Measurements from ENCODE around the gene CD109. TPM values are rescaled to one million over a fixed set of nuclear protein-coding genes. Genes with fewer than 3 reads are reported as not detected.

Gene CD109
- total RNA-seq, 1 donor from 2014 or later: 3.8 TPM

DNA sequence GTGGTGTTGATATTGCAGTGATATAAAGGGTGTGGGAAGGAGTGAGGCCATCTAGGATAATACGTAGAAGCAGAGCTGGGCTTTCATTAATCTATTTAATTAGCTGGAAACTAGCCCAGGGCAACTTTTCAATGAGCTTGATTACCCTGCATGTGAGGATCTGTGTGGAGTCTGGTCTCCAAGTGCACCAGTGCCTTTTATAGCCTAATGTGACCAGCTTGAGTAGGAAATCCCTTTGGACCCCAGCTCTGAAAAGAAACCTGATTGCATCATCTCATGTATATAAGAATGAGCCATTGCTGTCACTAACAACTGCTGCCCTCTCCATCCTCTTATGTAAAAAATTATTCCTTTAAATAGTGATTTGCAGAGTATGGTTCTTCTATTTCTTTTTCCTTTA is 72.6 kb downstream of the CD109 start:
- Mint-ChIP-seq H3K36me3 (no peaks in the 10 kb centered on the region), H3K4me1 (peaks cover 18% of the 10 kb centered on the region), H3K27me3 (ENCODE audit: low read depth) (no peaks in the 10 kb centered on the region), H3K4me3 (no peak overlapping the region), H3K9me3 (peaks cover 2% of the 10 kb centered on the region), H3K27ac (peak overlapping the region; percentile 26)
- no peak for DNase-seq (ENCODE audit: low spot score in 2 of 2, unreplicated experiment in 2 of 2)
- TF ChIP-seq, protein P1, sequence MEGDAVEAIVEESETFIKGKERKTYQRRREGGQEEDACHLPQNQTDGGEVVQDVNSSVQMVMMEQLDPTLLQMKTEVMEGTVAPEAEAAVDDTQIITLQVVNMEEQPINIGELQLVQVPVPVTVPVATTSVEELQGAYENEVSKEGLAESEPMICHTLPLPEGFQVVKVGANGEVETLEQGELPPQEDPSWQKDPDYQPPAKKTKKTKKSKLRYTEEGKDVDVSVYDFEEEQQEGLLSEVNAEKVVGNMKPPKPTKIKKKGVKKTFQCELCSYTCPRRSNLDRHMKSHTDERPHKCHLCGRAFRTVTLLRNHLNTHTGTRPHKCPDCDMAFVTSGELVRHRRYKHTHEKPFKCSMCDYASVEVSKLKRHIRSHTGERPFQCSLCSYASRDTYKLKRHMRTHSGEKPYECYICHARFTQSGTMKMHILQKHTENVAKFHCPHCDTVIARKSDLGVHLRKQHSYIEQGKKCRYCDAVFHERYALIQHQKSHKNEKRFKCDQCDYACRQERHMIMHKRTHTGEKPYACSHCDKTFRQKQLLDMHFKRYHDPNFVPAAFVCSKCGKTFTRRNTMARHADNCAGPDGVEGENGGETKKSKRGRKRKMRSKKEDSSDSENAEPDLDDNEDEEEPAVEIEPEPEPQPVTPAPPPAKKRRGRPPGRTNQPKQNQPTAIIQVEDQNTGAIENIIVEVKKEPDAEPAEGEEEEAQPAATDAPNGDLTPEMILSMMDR (IDR thresholded peaks at IDR 0.05; ENCODE audit: unreplicated experiment): no peak

DNA sequence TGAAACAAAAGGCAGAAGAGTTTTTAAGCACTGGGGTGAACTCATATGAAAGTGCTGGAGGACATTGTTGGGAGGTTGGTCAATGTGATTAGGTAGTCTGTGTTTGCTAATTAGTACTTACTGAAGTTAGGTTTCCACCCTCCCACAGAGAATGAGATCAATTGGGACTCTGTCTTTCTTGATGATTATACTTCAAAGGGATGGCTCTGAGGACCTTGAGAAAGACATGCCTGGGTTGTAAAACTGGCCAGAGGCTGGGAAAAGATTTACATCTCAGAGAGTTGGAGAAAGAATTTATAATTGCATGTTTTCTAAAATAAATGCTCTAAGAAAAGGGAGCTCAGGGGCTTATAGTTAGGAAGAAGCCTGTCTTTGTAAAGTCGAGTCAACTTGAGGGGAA is 74.0 kb downstream of the CD109 start:
- Mint-ChIP-seq H3K27me3 (ENCODE audit: low read depth) (no peaks in the 10 kb centered on the region), H3K4me1 (peaks cover 18% of the 10 kb centered on the region), H3K4me3 (no peak overlapping the region), H3K36me3 (no peaks in the 10 kb centered on the region), H3K9me3 (peaks cover 8% of the 10 kb centered on the region), H3K27ac (no peak overlapping the region)
- no peak for DNase-seq (ENCODE audit: low spot score in 2 of 2, unreplicated experiment in 2 of 2)
- TF ChIP-seq, protein P1 (IDR thresholded peaks at IDR 0.05; ENCODE audit: unreplicated experiment): no peak

DNA sequence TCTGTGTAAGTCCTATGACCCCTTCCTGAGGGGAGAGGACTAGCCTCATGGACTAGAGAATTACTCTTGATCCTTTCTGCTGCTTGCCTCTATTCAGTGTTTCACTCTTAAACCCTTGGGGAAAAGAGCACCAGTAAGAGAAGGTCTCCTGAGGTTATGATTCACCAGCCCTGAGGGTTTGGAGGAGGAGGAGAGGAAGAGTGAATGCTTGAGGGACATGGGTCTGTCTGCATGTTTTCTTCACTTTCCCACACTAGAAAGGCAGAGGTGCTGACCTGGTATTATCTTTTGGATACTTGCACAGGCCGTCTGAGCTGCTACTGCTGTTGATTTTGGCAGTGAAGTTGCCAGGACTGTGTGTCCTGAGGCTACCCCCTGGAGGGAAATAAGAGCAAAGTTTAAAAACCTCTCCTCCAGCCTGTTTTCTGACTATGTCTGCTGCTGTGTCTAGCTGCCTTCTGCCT is 78.3 kb downstream of the CD109 start:
- Mint-ChIP-seq H3K9me3 (peaks cover 15% of the 10 kb centered on the region), H3K27me3 (ENCODE audit: low read depth) (no peaks in the 10 kb centered on the region), H3K27ac (no peak overlapping the region), H3K4me3 (no peak overlapping the region), H3K36me3 (no peaks in the 10 kb centered on the region), H3K4me1 (peaks cover 8% of the 10 kb centered on the region)
- no peak for DNase-seq (ENCODE audit: low spot score in 2 of 2, unreplicated experiment in 2 of 2)
- TF ChIP-seq, protein P1 (IDR thresholded peaks at IDR 0.05; ENCODE audit: unreplicated experiment): no peak

DNA sequence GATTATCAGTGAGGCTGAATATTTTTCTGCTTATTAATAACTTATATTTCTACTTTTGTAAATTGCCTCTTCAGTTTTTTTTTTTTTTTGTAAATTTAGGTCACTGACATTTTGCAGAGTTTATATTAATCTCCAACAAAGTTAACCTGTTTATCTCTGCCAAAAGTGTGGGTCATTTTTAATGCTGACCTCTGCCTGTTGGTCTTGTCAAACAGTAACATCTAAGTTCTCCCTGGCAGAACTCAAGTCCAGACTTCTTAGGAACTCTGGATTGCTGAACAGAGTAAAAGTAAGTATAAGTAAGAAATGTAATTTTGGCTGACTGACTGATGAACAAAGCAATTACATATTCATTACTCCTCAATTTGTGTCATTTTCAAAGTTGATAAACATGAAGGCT is 83.9 kb downstream of the CD109 start:
- no peaks in the 10 kb centered on the region for H3K36me3 Mint-ChIP-seq
- H3K4me1 Mint-ChIP-seq: no peaks in the 10 kb centered on the region
- DNase-seq (ENCODE audit: low spot score in 2 of 2, unreplicated experiment in 2 of 2): no peak
- H3K27me3 Mint-ChIP-seq (ENCODE audit: low read depth): no peaks in the 10 kb centered on the region
- H3K9me3 Mint-ChIP-seq: peaks cover 8% of the 10 kb centered on the region
- H3K4me3 Mint-ChIP-seq: no peak overlapping the region
- no peak overlapping the region for H3K27ac Mint-ChIP-seq
- TF ChIP-seq, protein P1 (IDR thresholded peaks at IDR 0.05; ENCODE audit: unreplicated experiment): no peak

DNA sequence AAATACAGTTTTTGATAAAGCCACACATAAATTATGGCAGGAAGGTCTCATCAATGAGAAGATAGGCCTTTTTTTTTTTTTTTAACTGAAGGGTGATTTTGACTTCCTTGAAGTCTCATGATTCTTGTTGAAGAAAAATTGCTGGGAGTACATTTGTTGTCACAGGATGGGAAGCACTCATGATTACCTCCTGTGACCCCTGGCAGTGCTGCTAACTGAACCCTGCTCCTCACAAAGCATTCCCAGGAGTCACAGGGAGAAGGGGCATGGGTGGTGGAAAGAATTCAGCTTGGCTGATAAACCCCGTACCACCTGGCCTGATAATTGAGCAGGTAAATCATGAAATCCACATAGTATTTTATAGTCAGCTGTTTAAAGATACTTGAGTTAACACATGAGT is 86.9 kb downstream of the CD109 start:
- Mint-ChIP-seq H3K9me3 (peaks cover 3% of the 10 kb centered on the region), H3K4me1 (peaks cover 4% of the 10 kb centered on the region), H3K4me3 (no peak overlapping the region), H3K27ac (no peak overlapping the region), H3K36me3 (no peaks in the 10 kb centered on the region), H3K27me3 (ENCODE audit: low read depth) (no peaks in the 10 kb centered on the region)
- DNase-seq (ENCODE audit: low spot score in 2 of 2, unreplicated experiment in 2 of 2): no peak
- TF ChIP-seq, protein P1 (IDR thresholded peaks at IDR 0.05; ENCODE audit: unreplicated experiment): no peak

Data from mesothelial cell of epicardium (in vitro differentiated cells).